CD4-positive, alpha-beta T cell (primary cell): ENCODE measurements around the gene CTTNBP2. TPM values are rescaled to one million over a fixed set of nuclear protein-coding genes. Genes with fewer than 3 reads are reported as not detected.

Source experiments
- ATAC-seq: fragments of 200-7000 bp; cut with Tn5 transposase; one replicate; pipeline ENCODE4 v1.10.0; 2022; ENCODE audit warnings: mild to moderate bottlenecking; ENCODE audit not compliant: poor library complexity
- CTCF ChIA-PET: fragments of 350-600 bp; sonication (Branson Sonifier 250); formaldehyde crosslinking; loops from one replicate; lab custom pipeline; 2021; ENCODE audit warnings: antibody characterized with exemption, inconsistent platforms; lab: Charles Lee
- POLR2A ChIA-PET: fragments of 350-600 bp; sonication (Branson Sonifier 250); formaldehyde crosslinking; loops from one replicate; lab custom pipeline; 2021; ENCODE audit warnings: antibody characterized with exemption, inconsistent platforms; lab: Charles Lee
- DNase-seq, 14 experiments: peaks; one replicate each; pipeline ENCODE4 v3.0.0-alpha.2; 2013 to 2020; ENCODE audit warnings: mixed read lengths in 2 of 14
- H3K27ac ChIP-seq, 2 donors: one replicate each; pipeline versions ENCODE4 v1.5.1 to v1.7.0; 2013; ENCODE audit warnings: low read length in 2 of 2, low read depth in 1 of 2, mild to moderate bottlenecking in 1 of 2
- H3K27me3 ChIP-seq, 2 experiments: 1 replicate in 1 of 2; 2 replicates in 1 of 2; pipeline versions ENCODE4 v1.6.1 to v1.7.0; 2013; ENCODE audit warnings: low read length in 2 of 2, control low read depth in 1 of 2, mild to moderate bottlenecking in 1 of 2, moderate library complexity in 1 of 2; ENCODE audit not compliant: insufficient read depth in 2 of 2, control insufficient read depth in 1 of 2
- H3K36me3 ChIP-seq: one replicate; pipeline ENCODE4 v1.6.1; 2013; ENCODE audit warnings: low read length, control low read depth; ENCODE audit not compliant: insufficient read depth
- H3K4me1 ChIP-seq: one replicate; pipeline ENCODE4 v1.6.1; 2013; ENCODE audit warnings: low read length, control low read depth; ENCODE audit not compliant: insufficient read depth
- H3K4me3 ChIP-seq: one replicate; pipeline ENCODE4 v1.5.1; 2013; ENCODE audit warnings: mild to moderate bottlenecking, low read length, moderate library complexity
- H3K9me3 ChIP-seq, 2 experiments: 1 replicate in 1 of 2; 2 replicates in 1 of 2; pipeline versions ENCODE4 v1.6.1 to v1.7.0; 2013; ENCODE audit warnings: low read length in 2 of 2, mild to moderate bottlenecking in 2 of 2, control low read depth in 1 of 2, moderate library complexity in 1 of 2; ENCODE audit not compliant: control insufficient read depth in 1 of 2, insufficient read depth in 1 of 2
- H3K27ac Mint-ChIP-seq: one replicate; pipeline ENCODE4 v1.8.0; 2020; ENCODE audit warnings: mixed read lengths
- H3K27me3 Mint-ChIP-seq: one replicate; pipeline ENCODE4 v1.8.0; 2021; ENCODE audit warnings: mixed read lengths
- H3K36me3 Mint-ChIP-seq: one replicate; pipeline ENCODE4 v1.8.0; 2021; ENCODE audit warnings: low read depth, mixed read lengths
- H3K4me1 Mint-ChIP-seq: one replicate; pipeline ENCODE4 v1.8.0; 2021; ENCODE audit warnings: low read depth, mixed read lengths
- H3K4me3 Mint-ChIP-seq: one replicate; pipeline ENCODE4 v1.8.0; 2020; ENCODE audit warnings: mild to moderate bottlenecking, mixed read lengths
- H3K9me3 Mint-ChIP-seq: one replicate; pipeline ENCODE4 v1.8.0; 2020; ENCODE audit warnings: mixed read lengths
- intact Hi-C, 2 experiments: fragments of 100-400 bp; cut with DNase I in 1 of 2; cut with micrococcal nuclease in 1 of 2; formaldehyde crosslinking; loops; one replicate each; pipeline versions ENCODE4 v1.15.1 to v1.9.0; 2023 to 2025; cut with DNase I, micrococcal nuclease
- total RNA-seq, 174 experiments: library from RNA in 2 of 174; stranded (reverse) in 2 of 174; gene quantifications; one replicate each; pipeline ENCODE4 v1.2.3 and lab custom pipeline; 2021 to 2026
- TF ChIP-seq, protein P1 (sequence below): fragments of 200-600 bp; IDR thresholded peaks from one replicate; pipeline ENCODE4 v1.8.0; 2022; ENCODE audit warnings: antibody characterized with exemption, mild to moderate bottlenecking

The CTTNBP2 gene
- total RNA-seq, 2 experiments from 2014 or later, result not detected

DNA sequence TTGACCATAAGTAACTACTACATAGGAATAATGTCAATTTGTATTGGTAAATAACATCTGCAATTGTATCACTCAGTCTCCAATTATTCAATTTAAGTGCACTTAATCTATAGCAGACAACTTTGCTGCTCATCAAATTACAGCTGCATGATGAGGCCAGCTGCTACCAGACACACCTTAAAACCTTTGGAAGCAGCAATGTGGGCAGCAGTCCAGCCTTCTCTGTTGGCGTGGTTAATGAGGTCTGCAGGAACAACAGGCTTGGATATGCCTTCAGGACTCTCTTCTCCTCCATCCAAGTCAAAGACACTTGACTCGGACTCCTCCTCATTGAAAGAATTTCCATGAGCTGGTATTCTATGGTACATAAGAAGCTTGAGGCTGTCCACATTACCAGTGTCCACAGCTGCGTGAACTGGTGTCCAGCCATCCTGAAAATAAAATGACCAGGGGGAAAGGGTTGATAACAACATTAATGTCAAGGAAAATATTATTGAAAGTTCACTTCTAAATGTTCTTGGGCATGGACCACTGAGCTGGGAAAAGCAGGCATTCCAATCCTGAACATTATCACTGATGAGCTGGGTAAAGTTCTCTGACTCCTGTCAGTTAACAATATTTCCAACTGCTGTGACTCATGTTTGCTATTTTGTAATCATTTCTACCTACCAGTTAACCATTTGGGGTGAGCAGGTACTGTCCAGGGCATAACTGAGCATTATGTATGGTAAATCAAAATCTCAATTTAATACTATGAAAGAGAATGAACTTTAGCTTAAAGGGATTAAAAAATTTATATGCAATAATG is 95.7 kb downstream of the CTTNBP2 start:
- no peaks in the 10 kb centered on the region for H3K36me3 ChIP-seq
- Mint-ChIP-seq H3K9me3 (no peaks in the 10 kb centered on the region), H3K27me3 (no peaks in the 10 kb centered on the region), H3K4me1 (no peaks in the 10 kb centered on the region), H3K36me3 (no peaks in the 10 kb centered on the region), H3K27ac (no peak overlapping the region), H3K4me3 (no peak overlapping the region)
- H3K4me3 ChIP-seq, result no peak overlapping the region
- TF ChIP-seq, protein P1, sequence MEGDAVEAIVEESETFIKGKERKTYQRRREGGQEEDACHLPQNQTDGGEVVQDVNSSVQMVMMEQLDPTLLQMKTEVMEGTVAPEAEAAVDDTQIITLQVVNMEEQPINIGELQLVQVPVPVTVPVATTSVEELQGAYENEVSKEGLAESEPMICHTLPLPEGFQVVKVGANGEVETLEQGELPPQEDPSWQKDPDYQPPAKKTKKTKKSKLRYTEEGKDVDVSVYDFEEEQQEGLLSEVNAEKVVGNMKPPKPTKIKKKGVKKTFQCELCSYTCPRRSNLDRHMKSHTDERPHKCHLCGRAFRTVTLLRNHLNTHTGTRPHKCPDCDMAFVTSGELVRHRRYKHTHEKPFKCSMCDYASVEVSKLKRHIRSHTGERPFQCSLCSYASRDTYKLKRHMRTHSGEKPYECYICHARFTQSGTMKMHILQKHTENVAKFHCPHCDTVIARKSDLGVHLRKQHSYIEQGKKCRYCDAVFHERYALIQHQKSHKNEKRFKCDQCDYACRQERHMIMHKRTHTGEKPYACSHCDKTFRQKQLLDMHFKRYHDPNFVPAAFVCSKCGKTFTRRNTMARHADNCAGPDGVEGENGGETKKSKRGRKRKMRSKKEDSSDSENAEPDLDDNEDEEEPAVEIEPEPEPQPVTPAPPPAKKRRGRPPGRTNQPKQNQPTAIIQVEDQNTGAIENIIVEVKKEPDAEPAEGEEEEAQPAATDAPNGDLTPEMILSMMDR, result no peak
- DNase-seq (no peak), ATAC-seq (no peak)
- no peak overlapping the region for H3K27ac ChIP-seq
- CTCF ChIA-PET, result no interaction called here
- intact Hi-C loops, result no loop called here
- H3K4me1 ChIP-seq, result no peaks in the 10 kb centered on the region
- POLR2A ChIA-PET, result no interaction called here
- no peaks in the 10 kb centered on the region for H3K27me3 ChIP-seq
- H3K9me3 ChIP-seq, result peaks cover 0 to 3% of the 10 kb centered on the region in 2 experiments

GRCh38 chr7:117776224-117776623 is 97.0 kb downstream of the CTTNBP2 start:
- ChIA-PET POLR2A (no interaction called here), CTCF (no interaction called here)
- H3K4me3 Mint-ChIP-seq, result no peak overlapping the region
- no peaks in the 10 kb centered on the region for H3K36me3 Mint-ChIP-seq
- TF ChIP-seq, protein P1, result no peak
- H3K9me3 Mint-ChIP-seq, result no peaks in the 10 kb centered on the region
- Histone ChIP-seq H3K4me1 (no peaks in the 10 kb centered on the region), H3K27ac (no peak overlapping the region), H3K9me3 (no peaks in the 10 kb centered on the region), H3K4me3 (no peak overlapping the region), H3K27me3 (no peaks in the 10 kb centered on the region), H3K36me3 (no peaks in the 10 kb centered on the region)
- no peaks in the 10 kb centered on the region for H3K4me1 Mint-ChIP-seq
- intact Hi-C loops, result no loop called here
- no peaks in the 10 kb centered on the region for H3K27me3 Mint-ChIP-seq
- DNase-seq (no peak), ATAC-seq (no peak)
- H3K27ac Mint-ChIP-seq, result no peak overlapping the region

GRCh38 chr7:117775801-117776200 is 97.4 kb downstream of the CTTNBP2 start:
- intact Hi-C loops, result no loop called here
- Histone ChIP-seq H3K4me1 (no peaks in the 10 kb centered on the region), H3K27ac (no peak overlapping the region), H3K9me3 (no peaks in the 10 kb centered on the region), H3K36me3 (no peaks in the 10 kb centered on the region), H3K4me3 (no peak overlapping the region), H3K27me3 (no peaks in the 10 kb centered on the region)
- no peaks in the 10 kb centered on the region for H3K9me3 Mint-ChIP-seq
- POLR2A ChIA-PET, result no interaction called here
- no peaks in the 10 kb centered on the region for H3K27me3 Mint-ChIP-seq
- DNase-seq, result peak in 1 of 14 experiments; percentile 2
- H3K4me1 Mint-ChIP-seq, result no peaks in the 10 kb centered on the region
- CTCF ChIA-PET, result no interaction called here
- H3K4me3 Mint-ChIP-seq, result no peak overlapping the region
- no peaks in the 10 kb centered on the region for H3K36me3 Mint-ChIP-seq
- H3K27ac Mint-ChIP-seq, result no peak overlapping the region
- no peak for ATAC-seq
- TF ChIP-seq, protein P1, result no peak
